ENCODE measurements around the gene AMTN. TPM values are rescaled to one million over a fixed set of nuclear protein-coding genes. Genes with fewer than 3 reads are reported as not detected.
"Not testable (repeated sequence)": the region's sequence is repeated elsewhere in the genome, so short reads cannot be mapped to it uniquely, and the experiment has no call there.

Gene AMTN
- total and polyA plus RNA-seq, 4 donors: not detected

GRCh38 chr4:70515367-70516250 lies 2.8 kb upstream of the AMTN start:
- no peak for DNase-seq (ENCODE audit: low read depth in 4 of 6, low spot score in 6 of 6)
- no peaks in the 10 kb centered on the region for H3K27me3 ChIP-seq (ENCODE audit: control insufficient read depth, insufficient read depth, low read length)
- H3K36me3 ChIP-seq (ENCODE audit: control insufficient read depth, insufficient read depth, low read length): no peaks in the 10 kb centered on the region
- H3K4me3 ChIP-seq (ENCODE audit: low read depth, low read length): no peak overlapping the region
- H3K9me3 ChIP-seq (ENCODE audit: control insufficient read depth, insufficient read depth, low read length): no peaks in the 10 kb centered on the region
- 72% methylated on average over 2 of the region's 4 CpGs for WGBS (ENCODE audit: insufficient coverage)
- H3K27ac ChIP-seq (ENCODE audit: low read depth, low read length): no peak overlapping the region
- no peaks in the 10 kb centered on the region for H3K4me1 ChIP-seq (ENCODE audit: control insufficient read depth, insufficient read depth, low read length)

- WGBS (ENCODE audit: insufficient coverage): no CpG with 5 or more reads among the region's 3 CpGs
- Histone ChIP-seq H3K36me3 (ENCODE audit: control insufficient read depth, insufficient read depth, low read length) (no peaks in the 10 kb centered on the region), H3K27me3 (ENCODE audit: control insufficient read depth, insufficient read depth, low read length) (no peaks in the 10 kb centered on the region), H3K4me1 (ENCODE audit: control insufficient read depth, insufficient read depth, low read length) (no peaks in the 10 kb centered on the region), H3K9me3 (ENCODE audit: control insufficient read depth, insufficient read depth, low read length) (no peaks in the 10 kb centered on the region), H3K4me3 (ENCODE audit: low read depth, low read length) (no peak overlapping the region), H3K27ac (ENCODE audit: low read depth, low read length) (no peak overlapping the region)
- DNase-seq (ENCODE audit: low read depth in 4 of 6, low spot score in 6 of 6): no peak
Observed at GRCh38 chr4:70518716-70519115, 347 bp downstream of the AMTN start.

GRCh38 chr4:70522626-70523025 lies 4.3 kb downstream of the AMTN start:
- Histone ChIP-seq H3K27me3 (ENCODE audit: control insufficient read depth, insufficient read depth, low read length) (no peaks in the 10 kb centered on the region), H3K27ac (ENCODE audit: low read depth, low read length) (no peak overlapping the region), H3K4me3 (ENCODE audit: low read depth, low read length) (no peak overlapping the region), H3K4me1 (ENCODE audit: control insufficient read depth, insufficient read depth, low read length) (no peaks in the 10 kb centered on the region), H3K9me3 (ENCODE audit: control insufficient read depth, insufficient read depth, low read length) (no peaks in the 10 kb centered on the region), H3K36me3 (ENCODE audit: control insufficient read depth, insufficient read depth, low read length) (no peaks in the 10 kb centered on the region)
- DNase-seq (ENCODE audit: low read depth in 4 of 6, low spot score in 6 of 6): no peak
- 80% methylated on average over 1 of the region's 7 CpGs for WGBS (ENCODE audit: insufficient coverage)

GRCh38 chr4:70530997-70531396 lies 12.6 kb downstream of the AMTN start:
- no peaks in the 10 kb centered on the region for H3K9me3 ChIP-seq (ENCODE audit: control insufficient read depth, insufficient read depth, low read length)
- no peak overlapping the region for H3K27ac ChIP-seq (ENCODE audit: low read depth, low read length)
- no peak for DNase-seq (ENCODE audit: low read depth in 4 of 6, low spot score in 6 of 6)
- 83% methylated on average over 4 of the region's 5 CpGs for WGBS (ENCODE audit: insufficient coverage)
- H3K4me1 ChIP-seq (ENCODE audit: control insufficient read depth, insufficient read depth, low read length): no peaks in the 10 kb centered on the region
- no peaks in the 10 kb centered on the region for H3K36me3 ChIP-seq (ENCODE audit: control insufficient read depth, insufficient read depth, low read length)
- no peaks in the 10 kb centered on the region for H3K27me3 ChIP-seq (ENCODE audit: control insufficient read depth, insufficient read depth, low read length)
- no peak overlapping the region for H3K4me3 ChIP-seq (ENCODE audit: low read depth, low read length)

GRCh38 chr4:70531981-70532380 lies 13.6 kb downstream of the AMTN start:
- Histone ChIP-seq H3K9me3 (ENCODE audit: control insufficient read depth, insufficient read depth, low read length) (no peaks in the 10 kb centered on the region), H3K4me3 (ENCODE audit: low read depth, low read length) (no peak overlapping the region), H3K27me3 (ENCODE audit: control insufficient read depth, insufficient read depth, low read length) (no peaks in the 10 kb centered on the region), H3K4me1 (ENCODE audit: control insufficient read depth, insufficient read depth, low read length) (no peaks in the 10 kb centered on the region), H3K27ac (ENCODE audit: low read depth, low read length) (no peak overlapping the region), H3K36me3 (ENCODE audit: control insufficient read depth, insufficient read depth, low read length) (no peaks in the 10 kb centered on the region)
- WGBS (ENCODE audit: insufficient coverage): 79% methylated on average over 1 of the region's 2 CpGs
- no peak for DNase-seq (ENCODE audit: low read depth in 4 of 6, low spot score in 6 of 6)

- no peaks in the 10 kb centered on the region for H3K4me1 ChIP-seq (ENCODE audit: control insufficient read depth, insufficient read depth, low read length)
- no peaks in the 10 kb centered on the region for H3K27me3 ChIP-seq (ENCODE audit: control insufficient read depth, insufficient read depth, low read length)
- no peaks in the 10 kb centered on the region for H3K9me3 ChIP-seq (ENCODE audit: control insufficient read depth, insufficient read depth, low read length)
- WGBS (ENCODE audit: insufficient coverage): no CpG with 5 or more reads among the region's 2 CpGs
- no peak overlapping the region for H3K4me3 ChIP-seq (ENCODE audit: low read depth, low read length)
- H3K36me3 ChIP-seq (ENCODE audit: control insufficient read depth, insufficient read depth, low read length): no peaks in the 10 kb centered on the region
- H3K27ac ChIP-seq (ENCODE audit: low read depth, low read length): no peak overlapping the region
- no peak for DNase-seq (ENCODE audit: low read depth in 4 of 6, low spot score in 6 of 6)
Observed at GRCh38 chr4:70533211-70533610, 14.8 kb downstream of the AMTN start.

GRCh38 chr4:70533791-70534190 lies 15.4 kb downstream of the AMTN start:
- H3K27me3 ChIP-seq (ENCODE audit: control insufficient read depth, insufficient read depth, low read length): no peaks in the 10 kb centered on the region
- no peaks in the 10 kb centered on the region for H3K4me1 ChIP-seq (ENCODE audit: control insufficient read depth, insufficient read depth, low read length)
- no peak for DNase-seq (ENCODE audit: low read depth in 4 of 6, low spot score in 6 of 6)
- no CpG with 5 or more reads among the region's 3 CpGs for WGBS (ENCODE audit: insufficient coverage)
- H3K36me3 ChIP-seq (ENCODE audit: control insufficient read depth, insufficient read depth, low read length): no peaks in the 10 kb centered on the region
- H3K27ac ChIP-seq (ENCODE audit: low read depth, low read length): no peak overlapping the region
- no peak overlapping the region for H3K4me3 ChIP-seq (ENCODE audit: low read depth, low read length)
- no peaks in the 10 kb centered on the region for H3K9me3 ChIP-seq (ENCODE audit: control insufficient read depth, insufficient read depth, low read length)

- 90% methylated on average over 1 of the region's 3 CpGs for WGBS (ENCODE audit: insufficient coverage)
- not testable (repeated sequence) for DNase-seq (ENCODE audit: low read depth in 4 of 6, low spot score in 6 of 6); H3K4me3 ChIP-seq (ENCODE audit: low read depth, low read length); H3K9me3 ChIP-seq (ENCODE audit: control insufficient read depth, insufficient read depth, low read length); H3K27ac ChIP-seq (ENCODE audit: low read depth, low read length); H3K4me1 ChIP-seq (ENCODE audit: control insufficient read depth, insufficient read depth, low read length); H3K36me3 ChIP-seq (ENCODE audit: control insufficient read depth, insufficient read depth, low read length); H3K27me3 ChIP-seq (ENCODE audit: control insufficient read depth, insufficient read depth, low read length)
Observed at GRCh38 chr4:70534886-70535285, 16.5 kb downstream of the AMTN start.

GRCh38 chr4:70538869-70539268 lies 20.5 kb downstream of the AMTN start:
- no peak for DNase-seq (ENCODE audit: low read depth in 4 of 6, low spot score in 6 of 6)
- H3K9me3 ChIP-seq (ENCODE audit: control insufficient read depth, insufficient read depth, low read length): no peaks in the 10 kb centered on the region
- H3K4me1 ChIP-seq (ENCODE audit: control insufficient read depth, insufficient read depth, low read length): no peaks in the 10 kb centered on the region
- H3K27ac ChIP-seq (ENCODE audit: low read depth, low read length): no peak overlapping the region
- H3K4me3 ChIP-seq (ENCODE audit: low read depth, low read length): no peak overlapping the region
- no peaks in the 10 kb centered on the region for H3K36me3 ChIP-seq (ENCODE audit: control insufficient read depth, insufficient read depth, low read length)
- no peaks in the 10 kb centered on the region for H3K27me3 ChIP-seq (ENCODE audit: control insufficient read depth, insufficient read depth, low read length)

- peak in 2 of 6 donors; percentile 2 to 18 for DNase-seq (ENCODE audit: low read depth in 4 of 6, low spot score in 6 of 6)
Observed at GRCh38 chr4:70544279-70544868, 26.0 kb downstream of the AMTN start.

More at GRCh38 chr4:70544279-70544868, 26.0 kb downstream of the AMTN start:
- H3K9me3 ChIP-seq (ENCODE audit: control insufficient read depth, insufficient read depth, low read length): no peaks in the 10 kb centered on the region
- no peaks in the 10 kb centered on the region for H3K36me3 ChIP-seq (ENCODE audit: control insufficient read depth, insufficient read depth, low read length)
- H3K4me3 ChIP-seq (ENCODE audit: low read depth, low read length): no peak overlapping the region
- H3K4me1 ChIP-seq (ENCODE audit: control insufficient read depth, insufficient read depth, low read length): no peaks in the 10 kb centered on the region
- H3K27me3 ChIP-seq (ENCODE audit: control insufficient read depth, insufficient read depth, low read length): no peaks in the 10 kb centered on the region
- H3K27ac ChIP-seq (ENCODE audit: low read depth, low read length): no peak overlapping the region
